ENCODE results near the gene ARL4C. TPM values are rescaled to one million over a fixed set of nuclear protein-coding genes. Genes with fewer than 3 reads are reported as not detected.
A peak's percentile ranks its signal among the peaks of the same experiment; 100 is the strongest.

Gene ARL4C
- total and polyA plus RNA-seq, 12 donors = 1.0 to 13.3 (median 2.9) TPM

DNA sequence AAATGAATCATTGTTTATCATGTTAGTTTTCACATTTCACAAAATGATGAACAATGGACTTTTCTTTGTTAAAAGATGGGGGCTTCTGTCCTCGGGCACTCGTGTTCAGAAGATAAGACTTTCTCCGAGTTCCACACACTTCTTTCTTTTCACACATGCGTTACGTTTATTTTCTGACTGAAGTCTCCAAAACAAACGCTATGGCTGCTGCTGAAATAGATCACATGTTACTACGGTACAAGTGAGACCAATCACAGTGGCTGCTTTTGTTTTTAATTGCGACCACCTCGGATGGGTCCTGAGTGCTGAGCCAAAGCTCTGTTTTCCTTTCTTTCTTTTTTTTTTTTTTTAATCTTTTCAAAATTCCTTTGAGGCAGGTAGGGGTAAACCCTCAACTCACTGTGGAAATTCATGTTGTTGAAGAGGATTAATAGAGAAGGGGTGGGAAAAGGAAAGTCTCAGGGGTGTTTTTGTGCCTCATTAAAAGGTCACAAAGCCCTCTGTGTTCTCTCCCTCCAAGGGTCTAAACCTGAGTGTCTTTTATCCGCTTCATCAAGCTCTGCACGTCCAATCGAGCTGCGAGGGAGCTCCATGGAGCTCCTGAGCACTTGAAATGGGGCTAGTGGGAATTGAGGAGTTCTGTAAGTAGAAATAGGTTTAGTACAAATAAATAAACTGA, 48.2 kb downstream of the ARL4C start:
- DNase-seq (no peak), ATAC-seq (no peak)
- intact Hi-C loops (cut with DNase I) = no loop called here
- H3K27ac ChIP-seq = no peak overlapping the region
- H3K36me3 ChIP-seq = no peaks in the 10 kb centered on the region
- peaks cover 0 to 1% (median 0%) of the 10 kb centered on the region in 7 donors for H3K27me3 ChIP-seq
- H3K4me1 ChIP-seq = peaks cover 0 to 43% (median 18%) of the 10 kb centered on the region in 9 donors
- TF ChIP-seq, protein P1, sequence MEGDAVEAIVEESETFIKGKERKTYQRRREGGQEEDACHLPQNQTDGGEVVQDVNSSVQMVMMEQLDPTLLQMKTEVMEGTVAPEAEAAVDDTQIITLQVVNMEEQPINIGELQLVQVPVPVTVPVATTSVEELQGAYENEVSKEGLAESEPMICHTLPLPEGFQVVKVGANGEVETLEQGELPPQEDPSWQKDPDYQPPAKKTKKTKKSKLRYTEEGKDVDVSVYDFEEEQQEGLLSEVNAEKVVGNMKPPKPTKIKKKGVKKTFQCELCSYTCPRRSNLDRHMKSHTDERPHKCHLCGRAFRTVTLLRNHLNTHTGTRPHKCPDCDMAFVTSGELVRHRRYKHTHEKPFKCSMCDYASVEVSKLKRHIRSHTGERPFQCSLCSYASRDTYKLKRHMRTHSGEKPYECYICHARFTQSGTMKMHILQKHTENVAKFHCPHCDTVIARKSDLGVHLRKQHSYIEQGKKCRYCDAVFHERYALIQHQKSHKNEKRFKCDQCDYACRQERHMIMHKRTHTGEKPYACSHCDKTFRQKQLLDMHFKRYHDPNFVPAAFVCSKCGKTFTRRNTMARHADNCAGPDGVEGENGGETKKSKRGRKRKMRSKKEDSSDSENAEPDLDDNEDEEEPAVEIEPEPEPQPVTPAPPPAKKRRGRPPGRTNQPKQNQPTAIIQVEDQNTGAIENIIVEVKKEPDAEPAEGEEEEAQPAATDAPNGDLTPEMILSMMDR (IDR thresholded peaks at IDR 0.05) = no peak
- H3K9me3 ChIP-seq = no peaks in the 10 kb centered on the region
- WGBS, 2 donors = 61 to 66% methylated on average over 13 of the region's 13 CpGs
- H3K4me3 ChIP-seq = no peak overlapping the region

GRCh38 chr2:234447963-234448362, 48.9 kb downstream of the ARL4C start:
- TF ChIP-seq, protein P1 (IDR thresholded peaks at IDR 0.05) = no peak
- no peak overlapping the region for H3K4me3 ChIP-seq
- no peak for DNase-seq
- no peak for ATAC-seq
- peaks cover 0 to 43% (median 18%) of the 10 kb centered on the region in 9 donors for H3K4me1 ChIP-seq
- H3K27me3 ChIP-seq = no peaks in the 10 kb centered on the region
- H3K9me3 ChIP-seq = no peaks in the 10 kb centered on the region
- intact Hi-C loops (cut with DNase I) = no loop called here
- peak overlapping the region in 1 of 10 donors; percentile 91 for H3K27ac ChIP-seq
- no peaks in the 10 kb centered on the region for H3K36me3 ChIP-seq
- 68 to 78% methylated on average over 5 of the region's 5 CpGs for WGBS, 2 donors

GRCh38 chr2:234447189-234447588, 49.7 kb downstream of the ARL4C start:
- H3K27me3 ChIP-seq = no peaks in the 10 kb centered on the region
- H3K4me1 ChIP-seq = peaks cover 0 to 43% (median 18%) of the 10 kb centered on the region in 9 donors
- DNase-seq (no peak), ATAC-seq (no peak)
- WGBS, 2 donors = 97 to 98% methylated on average over 6 of the region's 6 CpGs
- H3K4me3 ChIP-seq = no peak overlapping the region
- H3K36me3 ChIP-seq = no peaks in the 10 kb centered on the region
- H3K27ac ChIP-seq = peak overlapping the region in 2 of 10 donors; percentile 58 to 91
- H3K9me3 ChIP-seq = no peaks in the 10 kb centered on the region
- intact Hi-C loops (cut with DNase I) = no loop called here
- TF ChIP-seq, protein P1 (IDR thresholded peaks at IDR 0.05) = no peak

- ATAC-seq (peak; percentile 87 to 94 (median 92)), DNase-seq (peak; percentile 60 to 68)
- TF ChIP-seq, protein P1 (IDR thresholded peaks at IDR 0.05) = no peak
- intact Hi-C loops (cut with DNase I) = no loop called here
- H3K9me3 ChIP-seq = no peaks in the 10 kb centered on the region
- peak overlapping the region in 6 of 10 donors; percentile 36 to 91 (median 60) for H3K27ac ChIP-seq
- H3K27me3 ChIP-seq = no peaks in the 10 kb centered on the region
- H3K36me3 ChIP-seq = no peaks in the 10 kb centered on the region
- no peak overlapping the region for H3K4me3 ChIP-seq
- peaks cover 0 to 41% (median 18%) of the 10 kb centered on the region in 9 donors for H3K4me1 ChIP-seq
- 68% methylated on average over 18 of the region's 18 CpGs for WGBS, 2 donors
These were observed 50.3 kb downstream of the ARL4C start for GRCh38 chr2:234446404-234447076.

Data from heart right ventricle (tissue), 16 donors.